Stimulated activated CD8-positive, alpha-beta memory T cell treated with anti-CD3 and anti-CD28 coated beads, Interleukin-12 subunit alpha, Interleukin-12 subunit beta, amount 100 ng/mL, for 24 hours (primary cell): ENCODE data around the gene TRAF1.

Experiments
- DNase-seq: peaks from one replicate; pipeline ENCODE4 v3.0.0-alpha.2; 2020; ENCODE audit errors: extremely low read depth

Gene TRAF1

GRCh38 chr9:120890320-120891244 lies 36.0 kb downstream of the TRAF1 start:
- DNase-seq: no peak

- DNase-seq: no peak
These were observed 36.9 kb downstream of the TRAF1 start for GRCh38 chr9:120889606-120890271.

GRCh38 chr9:120888626-120889025 lies 38.0 kb downstream of the TRAF1 start:
- DNase-seq: no peak

GRCh38 chr9:120886490-120886967 lies 40.1 kb downstream of the TRAF1 start:
- no peak for DNase-seq

GRCh38 chr9:120885958-120886357 lies 40.6 kb downstream of the TRAF1 start:
- DNase-seq: no peak

GRCh38 chr9:120885457-120885856 lies 41.1 kb downstream of the TRAF1 start:
- DNase-seq: no peak

GRCh38 chr9:120883608-120883996 lies 43.0 kb downstream of the TRAF1 start:
- DNase-seq: no peak

- DNase-seq: no peak
These were observed 43.5 kb downstream of the TRAF1 start for GRCh38 chr9:120882935-120883607.

- no peak for DNase-seq
These were observed 47.1 kb downstream of the TRAF1 start for GRCh38 chr9:120879446-120879845.

GRCh38 chr9:120878188-120879130 lies 48.1 kb downstream of the TRAF1 start:
- DNase-seq: no peak

GRCh38 chr9:120877276-120878034 lies 49.1 kb downstream of the TRAF1 start:
- DNase-seq: no peak

GRCh38 chr9:120876842-120877240 lies 49.8 kb downstream of the TRAF1 start, which contains the start of gene PHF19:
TSS of gene PHF19 (minus strand) at chr9:120877188. CDS start at chr9:120874741, 2,447 bp downstream.
- no peak for DNase-seq

GRCh38 chr9:120875954-120876841 lies 50.4 kb downstream of the TRAF1 start:
- peak; percentile 65 for DNase-seq

- no peak for DNase-seq
These were observed 51.0 kb downstream of the TRAF1 start for GRCh38 chr9:120875643-120875953.

GRCh38 chr9:120875195-120875565 lies 51.4 kb downstream of the TRAF1 start:
- no peak for DNase-seq

- DNase-seq: no peak
These were observed 52.1 kb downstream of the TRAF1 start for GRCh38 chr9:120874226-120875194.

- DNase-seq: no peak
These were observed 53.1 kb downstream of the TRAF1 start for GRCh38 chr9:120873512-120873911.

- no peak for DNase-seq
These were observed 53.6 kb downstream of the TRAF1 start for GRCh38 chr9:120872791-120873502.
